LHCN-M2 (cell line): ENCODE data around the gene LGALS8. TPM values are rescaled to one million over a fixed set of nuclear protein-coding genes. Genes with fewer than 3 reads are reported as not detected.

Experiments used
- DNase-seq: peaks from one replicate; pipeline ENCODE4 v3.0.0-alpha.2; 2012; ENCODE audit warnings: low read depth
- total RNA-seq: library from RNA; depleted of rRNA; stranded (reverse); fragments of >200 nt; gene quantifications from 2 replicates; pipeline ENCODE4 v1.2.3, GENCODE V29; 2014; rRNA removed

LGALS8 gene
- total RNA-seq, 1 experiment from 2014 or later, result 40.6 TPM

GRCh38 chr1:236581528-236581927, 57.7 kb downstream of the LGALS8 start:
- no peak for DNase-seq

GRCh38 chr1:236589531-236589930, 65.7 kb downstream of the LGALS8 start:
- DNase-seq, result no peak

DNA sequence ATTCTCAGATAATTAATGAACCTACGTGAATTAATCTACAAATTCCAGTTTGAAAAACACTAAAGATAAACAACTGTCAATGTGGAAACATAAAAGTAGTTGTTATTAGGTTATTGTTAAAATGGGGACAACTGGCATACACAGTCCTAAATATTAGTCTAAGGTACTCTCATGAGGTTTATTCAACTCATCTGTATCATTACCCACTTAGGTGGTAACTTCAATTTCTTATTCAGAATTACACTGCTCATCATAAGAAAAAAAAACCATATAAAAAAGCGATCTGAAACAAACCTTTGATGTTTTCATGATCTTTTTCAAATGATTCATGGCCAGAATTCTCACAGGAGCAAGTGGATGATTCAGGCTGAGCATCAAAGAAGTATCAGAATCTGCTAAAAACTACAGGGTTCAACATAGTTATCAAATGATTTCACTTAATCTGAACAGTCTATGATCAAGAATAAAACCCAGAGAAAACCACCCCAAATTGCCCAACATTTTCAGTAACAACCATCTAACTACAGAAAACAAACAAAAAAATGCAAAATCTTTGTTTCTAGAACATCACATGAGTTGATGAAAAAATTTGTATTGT, 66.9 kb downstream of the LGALS8 start:
- DNase-seq, result no peak

DNA sequence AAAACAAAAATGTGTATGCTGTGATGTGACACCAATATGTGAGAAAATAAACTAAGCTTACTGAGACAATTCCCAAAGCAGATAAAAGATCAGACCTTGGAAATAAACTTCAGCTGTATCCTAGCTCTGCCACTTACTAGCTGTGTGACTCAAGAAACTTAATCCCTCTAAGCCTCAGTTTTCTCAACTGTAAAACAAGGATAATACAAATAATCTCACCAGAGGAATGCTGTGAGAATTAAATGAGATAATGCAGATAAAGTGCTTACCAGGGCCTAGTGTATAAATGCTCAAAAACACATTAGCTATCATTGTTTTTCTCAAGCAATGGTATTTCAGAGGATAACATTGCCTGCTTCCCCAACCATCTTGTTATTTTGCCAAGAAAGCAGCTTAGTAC, 78.4 kb downstream of the LGALS8 start:
- no peak for DNase-seq

Other genes with a start within 250 kb of the LGALS8 start
- 2.1 and 2.5 TPM in 2 replicates for gene ERO1B, start 242.0 kb upstream of the LGALS8 start, total RNA-seq
- gene EDARADD, start 129.7 kb upstream of the LGALS8 start, total RNA-seq, result not detected in 2 replicates
- 34.3 and 39.1 TPM in 2 replicates for gene HEATR1, start 80.5 kb downstream of the LGALS8 start, total RNA-seq
- gene ACTN2, start 162.5 kb downstream of the LGALS8 start, total RNA-seq, result 0.06 TPM in 1 of 2 replicates, not detected in the other